MCF 10A (cell line): ENCODE results near the gene KAZN. TPM values are rescaled to one million over a fixed set of nuclear protein-coding genes. Genes with fewer than 3 reads are reported as not detected.

Experiments
- BruUV-seq: library from RNA; stranded (reverse); fragments of 400-500 nt; replicated peaks from 2 replicates; lab custom pipeline; 2021; lab: Mats Ljungman, UMichigan
- CTCF ChIA-PET: fragments of 300-600 bp; sonication (Branson Sonifier 250); formaldehyde crosslinking; extraction: SDS; loops from one replicate; lab custom pipeline; 2021; ENCODE audit warnings: antibody characterized with exemption, inconsistent platforms; lab: Yijun Ruan, JAX
- POLR2A ChIA-PET: fragments of 300-600, 350-650 bp; sonication (Branson Sonifier 250); formaldehyde crosslinking; extraction: SDS; loops from one replicate; lab custom pipeline; 2020; ENCODE audit warnings: antibody characterized with exemption, inconsistent platforms; lab: Yijun Ruan, JAX
- DNase-seq: peaks from one replicate; pipeline ENCODE4 v3.0.0-alpha.2; 2018; ENCODE audit not compliant: unreplicated experiment
- H3K27ac Mint-ChIP-seq: one replicate; pipeline ENCODE4 v1.8.0; 2022; ENCODE audit warnings: mild to moderate bottlenecking, low read depth, mixed read lengths; ENCODE audit not compliant: unreplicated experiment
- H3K27me3 Mint-ChIP-seq: one replicate; pipeline ENCODE4 v1.8.0; 2022; ENCODE audit warnings: mixed read lengths; ENCODE audit not compliant: insufficient read depth, unreplicated experiment
- H3K36me3 Mint-ChIP-seq: one replicate; pipeline ENCODE4 v1.8.0; 2022; ENCODE audit warnings: mild to moderate bottlenecking, moderate library complexity, mixed read lengths; ENCODE audit not compliant: insufficient read depth, unreplicated experiment
- H3K4me1 Mint-ChIP-seq: one replicate; pipeline ENCODE4 v1.8.0; 2022; ENCODE audit warnings: mixed read lengths; ENCODE audit not compliant: insufficient read depth, unreplicated experiment
- H3K4me3 Mint-ChIP-seq: one replicate; pipeline ENCODE4 v1.8.0; 2022; ENCODE audit warnings: mild to moderate bottlenecking, moderate library complexity, mixed read lengths; ENCODE audit not compliant: unreplicated experiment
- H3K9me3 Mint-ChIP-seq: one replicate; pipeline ENCODE4 v1.8.0; 2022; ENCODE audit warnings: mixed read lengths; ENCODE audit not compliant: unreplicated experiment
- CTCF ChIP-seq: fragments of 200-600 bp; IDR thresholded peaks from one replicate; pipeline ENCODE4 v1.8.0; 2022; ENCODE audit warnings: antibody characterized with exemption, mild to moderate bottlenecking; ENCODE audit not compliant: unreplicated experiment
- intact Hi-C: fragments of 100-400 bp; cut with micrococcal nuclease; formaldehyde crosslinking; loops from 2 replicates; pipeline ENCODE4 v1.14.1; 2022
- total RNA-seq: library from RNA; stranded (reverse); gene quantifications from 2 replicates; pipeline ENCODE4 v1.2.3, GENCODE V29; 2022

Gene KAZN
- total RNA-seq, 1 experiment from 2014 or later: 3.3 TPM

GRCh38 chr1:15020943-15021745 is 422.7 kb downstream of the KAZN start:
- H3K4me3 Mint-ChIP-seq: no peak overlapping the region
- intact Hi-C loops: loop anchor here (10.0 kb wide), 1 partner anchor 456 kb away; no protein-coding TSS in a partner anchor
- CTCF ChIA-PET: interaction anchor here (0.7 kb wide), 1 partner anchor 105 kb away, joined by 3 read pairs; no protein-coding TSS in a partner anchor

GRCh38 chr1:15022048-15022447 is 423.6 kb downstream of the KAZN start:
- H3K27me3 Mint-ChIP-seq: no peaks in the 10 kb centered on the region
- H3K9me3 Mint-ChIP-seq: no peaks in the 10 kb centered on the region
- intact Hi-C loops: loop anchor here (10.0 kb wide), 1 partner anchor 457 kb away; no protein-coding TSS in a partner anchor
- TF ChIP-seq CTCF: no peak
- no peak for DNase-seq
- BruUV-seq: no TSS peak
- no peaks in the 10 kb centered on the region for H3K4me1 Mint-ChIP-seq
- CTCF ChIA-PET: interaction anchor here (1.1 to 2.0 kb wide), 3 partner anchors 15 to 1056 kb away, joined by 4 to 9 read pairs (median 6); no protein-coding TSS in a partner anchor
- no peak overlapping the region for H3K27ac Mint-ChIP-seq
- POLR2A ChIA-PET: no interaction called here
- peaks cover 7% of the 10 kb centered on the region for H3K36me3 Mint-ChIP-seq
- no peak overlapping the region for H3K4me3 Mint-ChIP-seq

More at GRCh38 chr1:15020943-15021745, 422.7 kb downstream of the KAZN start:
- Mint-ChIP-seq H3K27ac (no peak overlapping the region), H3K9me3 (no peaks in the 10 kb centered on the region), H3K4me1 (no peaks in the 10 kb centered on the region), H3K36me3 (peaks cover 7% of the 10 kb centered on the region), H3K27me3 (no peaks in the 10 kb centered on the region)
- POLR2A ChIA-PET: no interaction called here
- no peak for TF ChIP-seq CTCF
- DNase-seq: no peak
- BruUV-seq: no TSS peak

GRCh38 chr1:15023205-15023604 is 424.7 kb downstream of the KAZN start:
- intact Hi-C loops: loop anchor here (10.0 kb wide), 1 partner anchor 458 kb away; no protein-coding TSS in a partner anchor
- H3K4me3 Mint-ChIP-seq: no peak overlapping the region
- TF ChIP-seq CTCF: no peak
- POLR2A ChIA-PET: interaction anchor here (0.7 kb wide), 1 partner anchor 268 kb away, joined by 4 read pairs; no protein-coding TSS in a partner anchor
- H3K27me3 Mint-ChIP-seq: no peaks in the 10 kb centered on the region
- peaks cover 2% of the 10 kb centered on the region for H3K4me1 Mint-ChIP-seq
- no TSS peak for BruUV-seq
- no peak overlapping the region for H3K27ac Mint-ChIP-seq
- CTCF ChIA-PET: interaction anchor here (0.6 to 2.0 kb wide), 4 partner anchors 14 to 1058 kb away, joined by 3 to 9 read pairs (median 5); no protein-coding TSS in a partner anchor
- H3K36me3 Mint-ChIP-seq: peaks cover 7% of the 10 kb centered on the region
- no peak for DNase-seq
- H3K9me3 Mint-ChIP-seq: no peaks in the 10 kb centered on the region

- no peak for DNase-seq
- Mint-ChIP-seq H3K4me1 (peaks cover 9% of the 10 kb centered on the region), H3K9me3 (no peaks in the 10 kb centered on the region), H3K4me3 (no peak overlapping the region), H3K36me3 (peaks cover 7% of the 10 kb centered on the region), H3K27ac (peak overlapping the region; percentile 10), H3K27me3 (no peaks in the 10 kb centered on the region)
- BruUV-seq: no TSS peak
- no peak for TF ChIP-seq CTCF
- POLR2A ChIA-PET: no interaction called here
- intact Hi-C loops: loop anchor here (10.0 kb wide), 1 partner anchor 459 kb away; no protein-coding TSS in a partner anchor
- CTCF ChIA-PET: interaction anchor here (2.0 kb wide), 1 partner anchor 23 kb away, joined by 9 read pairs; no protein-coding TSS in a partner anchor
Observed at GRCh38 chr1:15023976-15024375, 425.5 kb downstream of the KAZN start.
